ENCODE results near the gene ADTRP.

GRCh38 chr6:11812951-11813350, 34.3 kb upstream of the ADTRP start:
- TF ChIP-seq CTCF (conservative IDR thresholded peaks at IDR 0.05; ENCODE audit: low read length) (no peak), EZH2phosphoT487 (IDR thresholded peaks at IDR 0.05; ENCODE audit: borderline replicate concordance, low read depth, low read length) (no peak)

Data from OCI-LY7 (cell line).